ENCODE data around the gene WDR75. TPM values are rescaled to one million over a fixed set of nuclear protein-coding genes. Genes with fewer than 3 reads are reported as not detected.

The WDR75 gene
- total RNA-seq, 4 donors from 2014 or later = 31.6 to 49.4 (median 38.8) TPM

DNA sequence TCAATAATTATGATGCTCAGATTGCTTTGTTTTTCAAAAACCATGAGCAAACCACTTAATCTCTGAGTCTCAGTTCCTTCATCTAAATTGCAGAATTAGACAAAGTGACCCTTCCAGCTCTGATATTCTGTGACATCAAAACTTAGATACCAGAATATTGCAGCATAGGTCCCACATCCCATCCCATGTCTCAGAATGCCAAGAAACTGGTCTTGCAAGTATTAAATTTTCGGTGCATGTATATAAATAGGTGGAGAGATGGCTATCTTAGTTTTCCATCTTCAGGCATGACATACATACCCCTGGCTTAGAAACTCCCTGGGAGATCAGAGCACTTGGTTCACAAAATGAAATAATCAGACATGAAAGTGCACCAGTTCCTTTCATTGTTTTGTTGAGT lies 39.8 kb downstream of the WDR75 start:
- no peak for ATAC-seq (ENCODE audit: low FRiP score)
- TF ChIP-seq CTCF (IDR thresholded peaks at IDR 0.05) = no peak
- DNase-seq (ENCODE audit: low spot score) = no peak

DNA sequence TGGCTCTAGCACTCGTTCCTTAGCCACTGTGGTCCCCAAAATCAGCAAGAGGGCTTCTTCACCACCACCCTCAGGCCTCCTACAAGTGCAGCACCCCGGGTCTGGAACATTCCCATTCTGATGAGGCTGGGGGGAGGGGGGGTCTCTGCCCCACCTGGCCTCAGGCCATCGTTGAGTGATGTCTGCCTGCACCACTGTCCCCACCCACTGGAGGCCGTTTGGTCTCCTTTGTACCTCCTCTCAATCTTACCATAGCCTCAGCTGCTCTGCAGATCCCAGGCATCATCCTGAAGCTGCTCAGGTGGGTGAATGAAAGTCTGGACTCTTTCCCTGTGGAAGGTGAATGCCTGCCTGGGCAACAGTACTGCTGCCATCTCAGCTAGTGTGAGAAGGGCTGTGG lies 42.3 kb downstream of the WDR75 start:
- no peak for ATAC-seq (ENCODE audit: low FRiP score)
- DNase-seq (ENCODE audit: low spot score) = no peak

GRCh38 chr2:189483980-189484740 lies 42.9 kb downstream of the WDR75 start:
- no peak for ATAC-seq (ENCODE audit: low FRiP score)
- TF ChIP-seq CTCF (IDR thresholded peaks at IDR 0.05) = no peak
- no peak for DNase-seq (ENCODE audit: low spot score)

More for the DNA sequence above, 42.3 kb downstream of the WDR75 start:
- TF ChIP-seq CTCF (IDR thresholded peaks at IDR 0.05) = no peak

GRCh38 chr2:189485146-189485545 lies 43.9 kb downstream of the WDR75 start:
- ATAC-seq (ENCODE audit: low FRiP score) = no peak
- no peak for TF ChIP-seq CTCF (IDR thresholded peaks at IDR 0.05)
- no peak for DNase-seq (ENCODE audit: low spot score)

DNA sequence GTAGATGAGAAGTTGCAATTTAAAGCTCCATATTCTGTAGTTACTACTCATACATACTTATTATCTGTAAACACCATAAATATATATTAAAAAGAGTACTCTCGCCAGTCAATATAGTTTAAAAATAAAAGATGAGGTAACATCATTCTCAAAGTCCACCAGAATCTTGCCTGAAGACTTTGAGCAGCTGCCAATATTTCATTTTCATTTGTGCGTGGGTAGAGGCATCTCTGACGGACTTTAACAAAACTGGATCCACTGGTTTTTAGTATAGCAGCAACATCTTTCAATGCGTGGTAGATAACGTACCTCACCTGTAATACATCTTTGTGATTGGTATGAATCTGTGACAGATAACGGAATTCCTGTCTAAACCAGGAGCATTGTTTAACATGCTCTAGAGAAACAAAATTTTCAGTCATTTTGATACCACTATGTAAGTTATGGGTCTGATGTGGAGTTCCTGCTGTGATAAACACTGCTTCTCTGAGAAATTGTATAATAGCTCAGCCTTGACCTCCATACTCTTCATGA lies 45.0 kb downstream of the WDR75 start:
- no peak for TF ChIP-seq CTCF (IDR thresholded peaks at IDR 0.05)
- no peak for ATAC-seq (ENCODE audit: low FRiP score)
- DNase-seq (ENCODE audit: low spot score) = no peak

- TF ChIP-seq CTCF (IDR thresholded peaks at IDR 0.05) = no peak
- ATAC-seq (ENCODE audit: low FRiP score) (no peak), DNase-seq (ENCODE audit: low spot score) (no peak)
Measured at GRCh38 chr2:189487283-189488007, 46.2 kb downstream of the WDR75 start.

All from omental fat pad (tissue), 4 donors.